ENCODE data around the gene MAT1A. TPM values are rescaled to one million over a fixed set of nuclear protein-coding genes. Genes with fewer than 3 reads are reported as not detected.

The MAT1A gene
- total and polyA plus RNA-seq, 3 donors (not counting 1 experiment from before 2014, with no cell fraction given) = 0.16 to 1.3 TPM; not detected in 1

Other genes with a start within 250 kb of the MAT1A start
- 10 to 100 TPM; 15.5 to 18.1 TPM for gene TMEM254, start 211.0 kb downstream of the MAT1A start, total RNA-seq
- gene TMEM254, start 211.0 kb downstream of the MAT1A start, polyA plus RNA-seq = 21.3 TPM
- under 1 TPM; 0.50 to 0.68 TPM for gene PLAC9, start 156.9 kb downstream of the MAT1A start, total RNA-seq
- 0.10 TPM for gene PLAC9, start 156.9 kb downstream of the MAT1A start, polyA plus RNA-seq
- 100 to 1,000 TPM in 1 of 2 donors, 10 to 100 TPM in 1; 36.8 to 117 TPM for gene ANXA11, start 84.1 kb downstream of the MAT1A start, total RNA-seq
- gene ANXA11, start 84.1 kb downstream of the MAT1A start, polyA plus RNA-seq = 75.0 TPM
- gene DYDC1, start 67.1 kb upstream of the MAT1A start, total RNA-seq = not detected
- not detected for gene DYDC1, start 67.1 kb upstream of the MAT1A start, polyA plus RNA-seq
- under 1 TPM in 1 of 2 donors, not detected in 1; 0.54 TPM for gene DYDC2, start 67.1 kb upstream of the MAT1A start, total RNA-seq
- not detected for gene DYDC2, start 67.1 kb upstream of the MAT1A start, polyA plus RNA-seq
- 10 to 100 TPM; 11.0 to 58.6 TPM for gene PRXL2A, start 118.9 kb upstream of the MAT1A start, total RNA-seq
- 34.8 TPM for gene PRXL2A, start 118.9 kb upstream of the MAT1A start, polyA plus RNA-seq
- gene TSPAN14, start 164.7 kb upstream of the MAT1A start, total RNA-seq = 100 to 1,000 TPM in 1 of 2 donors, 10 to 100 TPM in 1; 47.8 to 102 TPM
- 97.2 TPM for gene TSPAN14, start 164.7 kb upstream of the MAT1A start, polyA plus RNA-seq
- gene SH2D4B, start 248.2 kb upstream of the MAT1A start, total RNA-seq = under 1 TPM in 1 of 2 donors, not detected in 1; under 0.01 TPM
- gene SH2D4B, start 248.2 kb upstream of the MAT1A start, polyA plus RNA-seq = 0.02 TPM

Measured in mammary epithelial cell (primary cell).